ENCODE data around the gene TRAK2. TPM values are rescaled to one million over a fixed set of nuclear protein-coding genes. Genes with fewer than 3 reads are reported as not detected.

TRAK2 gene
- polyA plus RNA-seq, 1 donor from 2014 or later: 19.6 TPM

DNA sequence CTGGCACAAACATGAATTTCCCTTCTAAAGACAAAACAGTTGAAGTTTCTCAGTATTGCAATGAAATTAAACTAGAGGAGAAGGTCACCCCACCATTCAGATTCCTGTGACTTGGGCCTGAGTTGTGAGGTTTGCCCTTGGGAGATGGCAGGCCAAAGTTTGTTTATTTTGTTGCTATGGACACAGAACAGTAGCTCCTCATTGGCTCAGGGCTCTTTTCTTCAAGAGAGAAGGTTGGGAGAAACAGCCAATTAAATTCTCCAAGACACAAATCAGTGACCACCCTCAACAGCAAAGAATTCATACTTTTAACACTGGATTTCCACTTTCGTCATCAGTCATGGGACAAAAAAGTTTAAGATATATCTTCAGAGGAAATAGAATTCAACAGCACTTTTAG is 94.0 kb downstream of the TRAK2 start, which contains the start of gene FLACC1:
Gene FLACC1, minus strand, starts transcription at position 125 of the 400 bp plus-strand sequence. CDS start 5,941 bp downstream, outside the sequence.
- Histone ChIP-seq H3K4me3 (ENCODE audit: low read length) (no peak within 1 kb of the TSS), H3K4me2 (ENCODE audit: low read length) (no peak within 1 kb of the TSS), H3K79me2 (replicated peaks; ENCODE audit: insufficient read depth, low read length) (no peaks in the 10 kb centered on the region), H3K9ac (ENCODE audit: low read length) (no peak within 1 kb of the TSS), H3K27ac (ENCODE audit: low read length) (no peak within 1 kb of the TSS), H3K9me3 (ENCODE audit: low read length) (no peaks in the 10 kb centered on the region), H4K20me1 (ENCODE audit: insufficient read depth) (no peaks in the 10 kb centered on the region), H3F3A (ENCODE audit: insufficient read depth, low read length, poor library complexity, severe bottlenecking) (no peaks in the 10 kb centered on the region), H3K27me3 (ENCODE audit: insufficient read depth, low read depth, low read length) (no peaks in the 10 kb centered on the region), H2AFZ (ENCODE audit: low read depth, low read length) (no peak within 1 kb of the TSS), H3K9me2 (ENCODE audit: insufficient read depth, low read length) (no peaks in the 10 kb centered on the region), H3K36me3 (ENCODE audit: insufficient read depth, low read length) (peaks cover under 1% of the 10 kb centered on the region)
- no peak for TF ChIP-seq MXI1 (conservative IDR thresholded peaks at IDR 0.05; ENCODE audit: poor library complexity, severe bottlenecking)
- TF ChIP-seq, protein P1, sequence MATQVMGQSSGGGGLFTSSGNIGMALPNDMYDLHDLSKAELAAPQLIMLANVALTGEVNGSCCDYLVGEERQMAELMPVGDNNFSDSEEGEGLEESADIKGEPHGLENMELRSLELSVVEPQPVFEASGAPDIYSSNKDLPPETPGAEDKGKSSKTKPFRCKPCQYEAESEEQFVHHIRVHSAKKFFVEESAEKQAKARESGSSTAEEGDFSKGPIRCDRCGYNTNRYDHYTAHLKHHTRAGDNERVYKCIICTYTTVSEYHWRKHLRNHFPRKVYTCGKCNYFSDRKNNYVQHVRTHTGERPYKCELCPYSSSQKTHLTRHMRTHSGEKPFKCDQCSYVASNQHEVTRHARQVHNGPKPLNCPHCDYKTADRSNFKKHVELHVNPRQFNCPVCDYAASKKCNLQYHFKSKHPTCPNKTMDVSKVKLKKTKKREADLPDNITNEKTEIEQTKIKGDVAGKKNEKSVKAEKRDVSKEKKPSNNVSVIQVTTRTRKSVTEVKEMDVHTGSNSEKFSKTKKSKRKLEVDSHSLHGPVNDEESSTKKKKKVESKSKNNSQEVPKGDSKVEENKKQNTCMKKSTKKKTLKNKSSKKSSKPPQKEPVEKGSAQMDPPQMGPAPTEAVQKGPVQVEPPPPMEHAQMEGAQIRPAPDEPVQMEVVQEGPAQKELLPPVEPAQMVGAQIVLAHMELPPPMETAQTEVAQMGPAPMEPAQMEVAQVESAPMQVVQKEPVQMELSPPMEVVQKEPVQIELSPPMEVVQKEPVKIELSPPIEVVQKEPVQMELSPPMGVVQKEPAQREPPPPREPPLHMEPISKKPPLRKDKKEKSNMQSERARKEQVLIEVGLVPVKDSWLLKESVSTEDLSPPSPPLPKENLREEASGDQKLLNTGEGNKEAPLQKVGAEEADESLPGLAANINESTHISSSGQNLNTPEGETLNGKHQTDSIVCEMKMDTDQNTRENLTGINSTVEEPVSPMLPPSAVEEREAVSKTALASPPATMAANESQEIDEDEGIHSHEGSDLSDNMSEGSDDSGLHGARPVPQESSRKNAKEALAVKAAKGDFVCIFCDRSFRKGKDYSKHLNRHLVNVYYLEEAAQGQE (IDR thresholded peaks at IDR 0.05; ENCODE audit: borderline replicate concordance): no peak

DNA sequence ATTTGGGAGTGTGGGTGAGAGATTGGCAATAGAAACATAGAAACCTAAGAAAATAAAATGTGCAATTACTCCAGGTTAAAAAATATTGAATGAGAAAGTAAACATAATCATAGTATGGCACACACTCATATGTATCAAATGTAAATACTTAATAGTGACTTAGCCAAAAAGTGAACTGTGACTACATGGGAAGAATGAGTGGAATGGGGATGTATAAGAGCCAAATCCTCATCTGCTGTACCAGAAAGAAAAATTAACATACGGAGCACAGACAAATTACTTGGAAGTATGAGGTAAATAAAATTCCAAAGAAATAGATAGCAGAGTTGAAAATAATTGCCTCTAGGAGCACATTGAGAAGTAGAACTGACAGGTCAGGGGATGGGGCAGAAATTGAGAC is 98.1 kb downstream of the TRAK2 start:
- Histone ChIP-seq H3K9ac (ENCODE audit: low read length) (no peak overlapping the region), H3K27me3 (ENCODE audit: insufficient read depth, low read depth, low read length) (no peaks in the 10 kb centered on the region), H3K79me2 (replicated peaks; ENCODE audit: insufficient read depth, low read length) (no peaks in the 10 kb centered on the region), H3K36me3 (ENCODE audit: insufficient read depth, low read length) (peaks cover 3% of the 10 kb centered on the region), H3F3A (ENCODE audit: insufficient read depth, low read length, poor library complexity, severe bottlenecking) (no peaks in the 10 kb centered on the region), H2AFZ (ENCODE audit: low read depth, low read length) (no peak overlapping the region), H3K4me3 (ENCODE audit: low read length) (no peak overlapping the region), H3K27ac (ENCODE audit: low read length) (no peak overlapping the region), H3K9me2 (ENCODE audit: insufficient read depth, low read length) (no peaks in the 10 kb centered on the region), H3K4me2 (ENCODE audit: low read length) (no peak overlapping the region), H4K20me1 (ENCODE audit: insufficient read depth) (no peaks in the 10 kb centered on the region), H3K9me3 (ENCODE audit: low read length) (no peaks in the 10 kb centered on the region)
- TF ChIP-seq SMC3 (conservative IDR thresholded peaks at IDR 0.05; ENCODE audit: poor library complexity) (no peak), TAF1 (IDR thresholded peaks at IDR 0.05; ENCODE audit: low read depth) (no peak), RAD21 (conservative IDR thresholded peaks at IDR 0.05) (no peak), EP300 (conservative IDR thresholded peaks at IDR 0.05; ENCODE audit: poor library complexity, severe bottlenecking) (no peak), EZH2 (IDR thresholded peaks at IDR 0.05; ENCODE audit: borderline replicate concordance, insufficient read depth, low read length, poor library complexity, severe bottlenecking) (no peak), MXI1 (conservative IDR thresholded peaks at IDR 0.05; ENCODE audit: poor library complexity, severe bottlenecking) (no peak)
- TF ChIP-seq, protein P1 (IDR thresholded peaks at IDR 0.05; ENCODE audit: borderline replicate concordance): no peak
- TF ChIP-seq, protein P2, sequence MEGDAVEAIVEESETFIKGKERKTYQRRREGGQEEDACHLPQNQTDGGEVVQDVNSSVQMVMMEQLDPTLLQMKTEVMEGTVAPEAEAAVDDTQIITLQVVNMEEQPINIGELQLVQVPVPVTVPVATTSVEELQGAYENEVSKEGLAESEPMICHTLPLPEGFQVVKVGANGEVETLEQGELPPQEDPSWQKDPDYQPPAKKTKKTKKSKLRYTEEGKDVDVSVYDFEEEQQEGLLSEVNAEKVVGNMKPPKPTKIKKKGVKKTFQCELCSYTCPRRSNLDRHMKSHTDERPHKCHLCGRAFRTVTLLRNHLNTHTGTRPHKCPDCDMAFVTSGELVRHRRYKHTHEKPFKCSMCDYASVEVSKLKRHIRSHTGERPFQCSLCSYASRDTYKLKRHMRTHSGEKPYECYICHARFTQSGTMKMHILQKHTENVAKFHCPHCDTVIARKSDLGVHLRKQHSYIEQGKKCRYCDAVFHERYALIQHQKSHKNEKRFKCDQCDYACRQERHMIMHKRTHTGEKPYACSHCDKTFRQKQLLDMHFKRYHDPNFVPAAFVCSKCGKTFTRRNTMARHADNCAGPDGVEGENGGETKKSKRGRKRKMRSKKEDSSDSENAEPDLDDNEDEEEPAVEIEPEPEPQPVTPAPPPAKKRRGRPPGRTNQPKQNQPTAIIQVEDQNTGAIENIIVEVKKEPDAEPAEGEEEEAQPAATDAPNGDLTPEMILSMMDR (IDR thresholded peaks at IDR 0.05; ENCODE audit: poor library complexity, severe bottlenecking): no peak
